Mesenchymal stem cell (in vitro differentiated cells and primary cell): Measurements from ENCODE around the gene EMP1.

Source experiments
- DNase-seq: peaks from one replicate; pipeline ENCODE4 v3.0.0-alpha.2; 2013
- H2AFZ ChIP-seq: one replicate; pipeline ENCODE4 v1.6.1; 2013; ENCODE audit warnings: low read depth, mild to moderate bottlenecking, control low read depth, inconsistent platforms, low read length, moderate library complexity
- H2AK5ac ChIP-seq: 2 replicates; pipeline ENCODE4 v1.6.1; 2013; ENCODE audit warnings: low read length, moderate library complexity, mild to moderate bottlenecking, inconsistent platforms; ENCODE audit not compliant: severe bottlenecking
- H2BK120ac ChIP-seq: one replicate; pipeline ENCODE4 v1.6.1; 2013; ENCODE audit warnings: low read depth, mild to moderate bottlenecking, inconsistent platforms, low read length, moderate library complexity
- H2BK12ac ChIP-seq, 2 experiments: one replicate each; pipeline ENCODE4 v1.6.1; 2013; ENCODE audit warnings: inconsistent platforms in 2 of 2, low read length in 2 of 2, mild to moderate bottlenecking in 2 of 2, moderate library complexity in 2 of 2, control low read depth in 1 of 2
- H2BK15ac ChIP-seq: one replicate; pipeline ENCODE4 v1.6.1; 2013; ENCODE audit warnings: mild to moderate bottlenecking, low read depth, inconsistent platforms; ENCODE audit not compliant: poor library complexity, severe bottlenecking
- H2BK5ac ChIP-seq: 2 replicates; pipeline ENCODE4 v1.6.1; 2013; ENCODE audit warnings: low read depth, mild to moderate bottlenecking, low read length, control low read depth, inconsistent platforms; ENCODE audit not compliant: poor library complexity, severe bottlenecking
- H3K14ac ChIP-seq, 2 experiments: one replicate each; pipeline ENCODE4 v1.6.1; 2013; ENCODE audit warnings: inconsistent platforms in 2 of 2, low read length in 2 of 2, control low read depth in 1 of 2, mild to moderate bottlenecking in 1 of 2, moderate library complexity in 1 of 2
- H3K18ac ChIP-seq, 2 experiments: one replicate each; pipeline ENCODE4 v1.6.1; 2013; ENCODE audit warnings: inconsistent platforms in 2 of 2, low read length in 2 of 2, control low read depth in 1 of 2, low read depth in 1 of 2, mild to moderate bottlenecking in 1 of 2
- H3K23ac ChIP-seq, 2 experiments: one replicate each; pipeline ENCODE4 v1.6.1; 2013; ENCODE audit warnings: inconsistent platforms in 2 of 2, low read length in 2 of 2, mild to moderate bottlenecking in 2 of 2, moderate library complexity in 2 of 2, control low read depth in 1 of 2
- H3K27ac ChIP-seq: 2 replicates; pipeline ENCODE4 v1.5.1; 2013; ENCODE audit warnings: mild to moderate bottlenecking, moderate library complexity, low read length, control low read depth, inconsistent platforms; ENCODE audit not compliant: poor library complexity, severe bottlenecking
- H3K27me3 ChIP-seq, 2 experiments: 2 replicates each; pipeline versions ENCODE4 v1.6.1 to v1.7.0; 2013; ENCODE audit warnings: low read length in 2 of 2, mild to moderate bottlenecking in 2 of 2, moderate library complexity in 2 of 2, control low read depth in 1 of 2, inconsistent platforms in 1 of 2; ENCODE audit not compliant: control insufficient read depth in 1 of 2, insufficient read depth in 1 of 2
- H3K36me3 ChIP-seq, 2 experiments: 2 replicates each; pipeline versions ENCODE4 v1.6.1 to v1.7.0; 2013; ENCODE audit warnings: low read length in 2 of 2, control low read depth in 1 of 2, inconsistent platforms in 1 of 2, low read depth in 1 of 2, mild to moderate bottlenecking in 1 of 2; ENCODE audit not compliant: insufficient read depth in 2 of 2, control insufficient read depth in 1 of 2
- H3K4ac ChIP-seq, 2 experiments: one replicate each; pipeline ENCODE4 v1.6.1; 2013; ENCODE audit warnings: inconsistent platforms in 2 of 2, low read length in 2 of 2, mild to moderate bottlenecking in 2 of 2, moderate library complexity in 2 of 2, control low read depth in 1 of 2, low read depth in 1 of 2
- H3K4me1 ChIP-seq: 2 replicates; pipeline ENCODE4 v1.6.1; 2013; ENCODE audit warnings: low read depth, low read length, control low read depth; ENCODE audit not compliant: control insufficient read depth, insufficient read depth
- H3K4me2 ChIP-seq: 2 replicates; pipeline ENCODE4 v1.6.1; 2013; ENCODE audit warnings: low read length, mild to moderate bottlenecking, inconsistent platforms; ENCODE audit not compliant: poor library complexity, severe bottlenecking
- H3K4me3 ChIP-seq, 2 experiments: 2 replicates each; pipeline versions ENCODE4 v1.5.1 to v1.7.0; 2013; ENCODE audit warnings: low read length in 2 of 2, mild to moderate bottlenecking in 2 of 2, control low read depth in 1 of 2, low read depth in 1 of 2; ENCODE audit not compliant: insufficient read depth in 1 of 2
- H3K79me1 ChIP-seq: replicated peaks from 2 replicates; pipeline ENCODE4 v1.6.1; 2013; ENCODE audit warnings: mild to moderate bottlenecking, control low read depth, low read length, inconsistent platforms; ENCODE audit not compliant: poor library complexity, severe bottlenecking
- H3K9ac ChIP-seq: 2 replicates; pipeline ENCODE4 v1.7.0; 2013; ENCODE audit warnings: mild to moderate bottlenecking, low read length, moderate library complexity
- H3K9me3 ChIP-seq: 2 replicates; pipeline ENCODE4 v1.7.0; 2013; ENCODE audit warnings: mild to moderate bottlenecking, low read length; ENCODE audit not compliant: control insufficient read depth
- H4K8ac ChIP-seq: one replicate; pipeline ENCODE4 v1.6.1; 2013; ENCODE audit warnings: inconsistent platforms, mild to moderate bottlenecking, low read length, moderate library complexity
- H4K91ac ChIP-seq: one replicate; pipeline ENCODE4 v1.6.1; 2013; ENCODE audit warnings: mild to moderate bottlenecking, low read length, inconsistent platforms
- WGBS: methylation state at CpG from one replicate; pipeline ENCODE4 v1.1.7; 2013; ENCODE audit warnings: mixed read lengths; 5-methylcytosine and 5-hydroxymethylcytosine counted together

EMP1 gene

DNA sequence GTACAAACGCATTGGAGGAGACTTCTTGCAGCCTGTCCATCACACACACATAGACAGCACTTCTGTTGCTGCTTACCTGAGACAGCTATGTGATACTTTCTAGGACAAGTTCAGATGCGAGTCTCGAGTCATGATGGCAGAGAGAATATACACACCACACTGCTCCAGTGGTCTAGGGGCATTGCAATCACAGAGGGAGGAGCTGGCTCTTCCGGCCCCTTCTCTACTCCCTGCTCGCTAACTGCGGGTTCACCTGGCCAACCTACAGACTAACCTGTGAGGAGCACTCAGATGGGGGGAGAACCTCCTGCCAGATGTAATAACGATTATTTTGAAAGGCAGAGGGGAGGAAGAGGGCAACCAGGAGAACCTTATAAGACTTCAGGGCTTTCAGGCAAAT lies 30.7 kb downstream of the EMP1 start:
- Histone ChIP-seq H3K9ac (no peak overlapping the region), H3K4me3 (no peak overlapping the region), H2BK120ac (no peak overlapping the region), H3K18ac (no peak overlapping the region), H4K8ac (peak overlapping the region; percentile 48), H3K9me3 (peaks cover 3% of the 10 kb centered on the region), H2AFZ (no peak overlapping the region), H3K4me1 (peaks cover 2% of the 10 kb centered on the region), H3K79me1 (no peaks in the 10 kb centered on the region), H3K14ac (no peak overlapping the region), H3K4me2 (no peak overlapping the region), H3K27me3 (no peaks in the 10 kb centered on the region), H4K91ac (no peak overlapping the region), H2BK5ac (no peak overlapping the region), H3K27ac (no peak overlapping the region), H2BK12ac (no peak overlapping the region), H3K36me3 (no peaks in the 10 kb centered on the region), H2BK15ac (no peak overlapping the region), H2AK5ac (no peak overlapping the region), H3K23ac (no peak overlapping the region), H3K4ac (no peak overlapping the region)
- no peak for DNase-seq
- WGBS: 94% methylated on average over 7 of the region's 7 CpGs

DNA sequence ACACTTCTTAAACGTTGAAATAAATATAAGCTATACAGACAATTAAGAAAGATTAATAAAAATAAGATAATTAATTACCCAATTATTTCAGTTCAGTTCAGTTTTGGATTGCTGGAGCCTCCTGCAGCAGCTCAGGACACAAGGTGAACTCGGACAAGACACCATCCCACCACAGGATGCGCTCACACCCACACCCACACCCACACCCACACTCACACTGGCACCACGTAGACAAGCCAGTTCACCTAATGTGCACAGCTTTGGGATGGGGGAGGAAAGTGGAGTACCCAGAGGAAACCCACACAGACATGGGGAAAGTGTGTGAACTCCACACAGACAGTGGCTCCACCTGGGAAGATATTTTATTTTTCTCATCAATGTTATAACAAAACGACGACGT lies 32.1 kb downstream of the EMP1 start:
- no peaks in the 10 kb centered on the region for H3K27me3 ChIP-seq
- over 99% methylated on average over 4 of the region's 7 CpGs for WGBS
- H3K9me3 ChIP-seq: peaks cover 8% of the 10 kb centered on the region
- no peak for DNase-seq
- H3K23ac ChIP-seq: no peak overlapping the region
- H3K9ac ChIP-seq: no peak overlapping the region
- H4K8ac ChIP-seq: no peak overlapping the region
- H3K18ac ChIP-seq: no peak overlapping the region
- H2BK12ac ChIP-seq: no peak overlapping the region
- no peaks in the 10 kb centered on the region for H3K4me1 ChIP-seq
- H3K4me3 ChIP-seq: no peak overlapping the region
- no peaks in the 10 kb centered on the region for H3K36me3 ChIP-seq
- H2AK5ac ChIP-seq: no peak overlapping the region
- no peak overlapping the region for H2AFZ ChIP-seq
- H4K91ac ChIP-seq: no peak overlapping the region
- no peak overlapping the region for H3K14ac ChIP-seq
- no peak overlapping the region for H2BK5ac ChIP-seq
- no peak overlapping the region for H2BK15ac ChIP-seq
- H3K79me1 ChIP-seq: no peaks in the 10 kb centered on the region
- no peak overlapping the region for H3K27ac ChIP-seq
- H2BK120ac ChIP-seq: no peak overlapping the region
- H3K4ac ChIP-seq: no peak overlapping the region
- H3K4me2 ChIP-seq: no peak overlapping the region

DNA sequence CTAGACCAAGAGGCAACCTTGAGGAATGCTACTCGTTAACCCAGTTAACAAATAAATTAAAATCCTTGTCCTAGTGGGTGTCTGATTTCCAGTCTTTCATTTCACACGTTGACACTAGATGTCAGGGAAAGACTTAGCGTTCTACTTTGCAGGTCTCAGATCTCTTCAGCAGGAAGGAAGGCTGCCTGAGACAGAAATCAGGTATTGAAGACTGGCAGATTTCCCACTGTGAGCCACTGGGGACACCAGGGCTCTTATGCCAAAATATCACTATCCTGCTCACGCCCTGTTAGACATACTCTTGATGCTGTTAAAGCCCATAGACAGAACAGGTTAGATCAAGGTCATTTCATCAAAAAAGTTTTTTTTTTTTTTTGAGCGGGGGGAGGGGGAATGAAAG lies 33.0 kb downstream of the EMP1 start:
- H2BK15ac ChIP-seq: no peak overlapping the region
- no peak overlapping the region for H2AFZ ChIP-seq
- H2AK5ac ChIP-seq: no peak overlapping the region
- no peaks in the 10 kb centered on the region for H3K36me3 ChIP-seq
- DNase-seq: no peak
- H2BK120ac ChIP-seq: no peak overlapping the region
- H3K9me3 ChIP-seq: peaks cover 8% of the 10 kb centered on the region
- 71% methylated on average over 4 of the region's 5 CpGs for WGBS
- no peaks in the 10 kb centered on the region for H3K4me1 ChIP-seq
- H3K79me1 ChIP-seq: no peaks in the 10 kb centered on the region
- H3K27ac ChIP-seq: no peak overlapping the region
- no peak overlapping the region for H4K91ac ChIP-seq
- no peaks in the 10 kb centered on the region for H3K27me3 ChIP-seq
- H2BK5ac ChIP-seq: no peak overlapping the region
- H3K18ac ChIP-seq: no peak overlapping the region
- no peak overlapping the region for H3K4me3 ChIP-seq
- H3K4me2 ChIP-seq: no peak overlapping the region
- no peak overlapping the region for H3K23ac ChIP-seq
- no peak overlapping the region for H3K4ac ChIP-seq
- no peak overlapping the region for H4K8ac ChIP-seq
- H3K9ac ChIP-seq: no peak overlapping the region
- no peak overlapping the region for H3K14ac ChIP-seq
- H2BK12ac ChIP-seq: no peak overlapping the region

DNA sequence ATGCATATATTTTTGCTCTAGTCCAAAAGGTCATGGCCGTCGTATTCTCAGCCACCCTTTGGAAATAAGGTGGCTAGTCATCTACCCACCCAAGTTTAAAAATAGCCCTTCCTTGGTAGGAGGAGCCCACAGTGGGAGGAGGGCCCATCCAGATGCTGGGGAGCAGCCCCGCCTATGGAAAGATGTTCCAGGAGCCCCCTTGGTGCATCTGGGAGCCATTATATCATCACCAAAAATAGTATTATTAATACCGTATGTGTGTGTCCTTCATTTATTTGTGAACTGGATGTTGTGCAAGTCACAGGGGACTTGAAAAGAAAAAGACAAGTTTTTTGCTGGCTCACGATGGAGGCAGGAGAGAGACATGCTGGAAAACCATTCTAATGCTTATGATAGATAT lies 34.0 kb downstream of the EMP1 start:
- DNase-seq: no peak
- no peaks in the 10 kb centered on the region for H3K79me1 ChIP-seq
- no peak overlapping the region for H2BK15ac ChIP-seq
- H3K4me3 ChIP-seq: peak overlapping the region in 1 of 2 experiments; percentile 6
- no peak overlapping the region for H3K23ac ChIP-seq
- H3K4ac ChIP-seq: no peak overlapping the region
- no peak overlapping the region for H2AFZ ChIP-seq
- no peaks in the 10 kb centered on the region for H3K27me3 ChIP-seq
- H3K14ac ChIP-seq: no peak overlapping the region
- peaks cover 8% of the 10 kb centered on the region for H3K9me3 ChIP-seq
- no peaks in the 10 kb centered on the region for H3K36me3 ChIP-seq
- no peak overlapping the region for H2BK120ac ChIP-seq
- no peak overlapping the region for H3K18ac ChIP-seq
- no peak overlapping the region for H2AK5ac ChIP-seq
- H2BK12ac ChIP-seq: no peak overlapping the region
- H3K27ac ChIP-seq: no peak overlapping the region
- no peaks in the 10 kb centered on the region for H3K4me1 ChIP-seq
- no peak overlapping the region for H4K8ac ChIP-seq
- H3K9ac ChIP-seq: peak overlapping the region; percentile 53
- no peak overlapping the region for H3K4me2 ChIP-seq
- WGBS: 92% methylated on average over 4 of the region's 5 CpGs
- no peak overlapping the region for H2BK5ac ChIP-seq
- no peak overlapping the region for H4K91ac ChIP-seq
